ENCODE measurements around the gene AP1AR. TPM values are rescaled to one million over a fixed set of nuclear protein-coding genes. Genes with fewer than 3 reads are reported as not detected.

Gene AP1AR
- total RNA-seq, 1 donor from 2014 or later, result 21.0 TPM

DNA sequence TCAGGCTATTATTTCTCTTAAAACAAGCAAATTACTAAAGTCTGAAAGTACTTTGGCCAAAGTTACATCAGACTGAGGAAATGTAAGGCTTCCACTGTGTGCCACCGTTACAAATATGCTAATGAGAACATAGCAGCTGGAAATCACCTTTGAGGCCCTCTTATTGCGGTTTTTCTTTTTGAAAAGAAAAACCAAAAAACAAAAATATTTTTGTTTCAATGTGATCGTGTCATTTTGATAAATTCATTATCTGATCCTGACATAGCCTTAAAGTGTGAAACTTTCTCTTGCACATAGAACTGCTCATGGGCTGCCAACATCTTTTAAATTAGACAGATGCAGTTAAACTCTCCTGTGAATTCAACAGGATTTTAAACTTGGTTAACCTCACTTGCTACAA lies 56.9 kb downstream of the AP1AR start:
- peaks cover 2% of the 10 kb centered on the region for H3K9me3 Mint-ChIP-seq (ENCODE audit: unreplicated experiment)
- H3K27me3 Mint-ChIP-seq (ENCODE audit: unreplicated experiment), result peaks cover 5% of the 10 kb centered on the region
- TF ChIP-seq CTCF (IDR thresholded peaks at IDR 0.05; ENCODE audit: partially characterized antibody, unreplicated experiment), result no peak
- no peak overlapping the region for H3K4me3 Mint-ChIP-seq (ENCODE audit: unreplicated experiment)
- H3K27ac Mint-ChIP-seq (ENCODE audit: unreplicated experiment), result no peak overlapping the region
- no peaks in the 10 kb centered on the region for H3K4me1 Mint-ChIP-seq (ENCODE audit: low read depth, unreplicated experiment)
- DNase-seq, result no peak
- no peaks in the 10 kb centered on the region for H3K36me3 Mint-ChIP-seq (ENCODE audit: unreplicated experiment)

DNA sequence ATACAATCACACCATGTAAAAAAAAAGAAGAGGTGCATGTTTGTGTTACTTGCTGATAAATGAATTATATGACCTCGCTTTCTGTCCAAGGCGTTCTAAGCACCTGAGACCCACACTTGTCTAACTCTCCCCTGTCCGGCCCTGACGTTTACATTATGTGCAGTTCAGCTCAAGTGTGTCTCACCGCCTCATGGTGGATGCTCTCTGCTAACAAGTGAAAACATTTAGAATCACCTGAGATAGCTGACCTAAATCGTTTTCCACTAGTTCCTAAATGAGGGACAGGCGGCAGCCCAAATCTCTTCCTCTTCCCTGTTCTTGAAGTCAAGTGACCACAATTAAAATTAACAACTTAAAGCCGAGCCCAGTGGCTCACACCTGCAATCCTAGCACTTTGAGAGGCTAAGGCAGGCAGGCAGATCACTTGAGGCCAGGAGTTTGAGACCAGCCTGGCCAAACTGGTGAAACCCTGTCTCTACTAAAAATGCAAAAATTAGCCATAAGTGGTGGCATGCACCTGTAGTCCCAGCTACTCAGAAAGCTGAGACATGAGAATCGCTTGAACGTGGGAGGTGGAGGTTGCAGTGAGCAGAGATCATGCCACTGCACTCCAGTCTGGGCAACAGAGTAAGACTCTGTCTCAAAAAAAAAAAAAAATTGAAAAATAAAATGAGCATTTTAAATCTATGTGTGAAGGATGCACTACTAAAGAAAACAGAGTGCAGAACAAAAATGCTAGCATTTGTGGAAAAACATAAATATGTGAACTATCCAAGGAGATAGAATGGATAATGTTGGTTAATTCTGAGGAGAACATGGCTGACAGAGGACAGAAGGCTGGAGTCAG lies 58.0 kb downstream of the AP1AR start:
- Mint-ChIP-seq H3K27ac (ENCODE audit: unreplicated experiment) (no peak overlapping the region), H3K4me3 (ENCODE audit: unreplicated experiment) (no peak overlapping the region), H3K36me3 (ENCODE audit: unreplicated experiment) (no peaks in the 10 kb centered on the region), H3K9me3 (ENCODE audit: unreplicated experiment) (peaks cover 2% of the 10 kb centered on the region), H3K4me1 (ENCODE audit: low read depth, unreplicated experiment) (no peaks in the 10 kb centered on the region), H3K27me3 (ENCODE audit: unreplicated experiment) (peaks cover 1% of the 10 kb centered on the region)
- no peak for DNase-seq
- no peak for TF ChIP-seq CTCF (IDR thresholded peaks at IDR 0.05; ENCODE audit: partially characterized antibody, unreplicated experiment)

- TF ChIP-seq CTCF (IDR thresholded peaks at IDR 0.05; ENCODE audit: partially characterized antibody, unreplicated experiment), result no peak
- no peaks in the 10 kb centered on the region for H3K36me3 Mint-ChIP-seq (ENCODE audit: unreplicated experiment)
- no peak overlapping the region for H3K4me3 Mint-ChIP-seq (ENCODE audit: unreplicated experiment)
- DNase-seq, result no peak
- H3K9me3 Mint-ChIP-seq (ENCODE audit: unreplicated experiment), result peaks cover 2% of the 10 kb centered on the region
- H3K27ac Mint-ChIP-seq (ENCODE audit: unreplicated experiment), result no peak overlapping the region
- H3K4me1 Mint-ChIP-seq (ENCODE audit: low read depth, unreplicated experiment), result no peaks in the 10 kb centered on the region
- H3K27me3 Mint-ChIP-seq (ENCODE audit: unreplicated experiment), result peaks cover 1% of the 10 kb centered on the region
Observed at GRCh38 chr4:112290341-112290740, 58.8 kb downstream of the AP1AR start.

- no peaks in the 10 kb centered on the region for H3K9me3 Mint-ChIP-seq (ENCODE audit: unreplicated experiment)
- H3K27me3 Mint-ChIP-seq (ENCODE audit: unreplicated experiment), result no peaks in the 10 kb centered on the region
- H3K4me1 Mint-ChIP-seq (ENCODE audit: low read depth, unreplicated experiment), result no peaks in the 10 kb centered on the region
- TF ChIP-seq CTCF (IDR thresholded peaks at IDR 0.05; ENCODE audit: partially characterized antibody, unreplicated experiment), result no peak
- no peak for DNase-seq
- H3K27ac Mint-ChIP-seq (ENCODE audit: unreplicated experiment), result no peak within 1 kb of the TSS
- H3K4me3 Mint-ChIP-seq (ENCODE audit: unreplicated experiment), result no peak within 1 kb of the TSS
- H3K36me3 Mint-ChIP-seq (ENCODE audit: unreplicated experiment), result no peaks in the 10 kb centered on the region
Observed at GRCh38 chr4:112296949-112297880, 65.6 kb downstream of the AP1AR start, which contains the start of gene ALPK1. ALPK1 (plus strand) TSS chr4:112297369.
